KOPT-K1 (cell line): ENCODE data around the gene CTDNEP1.
A peak's percentile ranks its signal among the peaks of the same experiment; 100 is the strongest.

ENCODE experiments used
- H3K27ac ChIP-seq: fragments of 200-600 bp; sonication (generic); 2 replicates; pipeline ENCODE4 v1.5.1; 2016; ENCODE audit warnings: antibody characterized with exemption, mild to moderate bottlenecking, low read depth, low read length; ENCODE audit not compliant: poor library complexity, severe bottlenecking
- H3K36me3 ChIP-seq: fragments of 200-600 bp; sonication (generic); 2 replicates; pipeline ENCODE4 v1.5.1; 2017; ENCODE audit warnings: antibody characterized with exemption, mild to moderate bottlenecking, low read length, moderate library complexity; ENCODE audit not compliant: insufficient read depth
- H3K9me3 ChIP-seq: fragments of 200-600 bp; sonication (generic); 2 replicates; pipeline ENCODE4 v1.5.1; 2017; ENCODE audit warnings: antibody characterized with exemption, low read length, mild to moderate bottlenecking; ENCODE audit not compliant: insufficient read depth, poor library complexity, severe bottlenecking

The CTDNEP1 gene

GRCh38 chr17:7251661-7252175, at the start of gene CTDNEP1:
Gene CTDNEP1, minus strand, starts transcription at chr17:7251734. Its CDS starts 438 bp downstream, at chr17:7251296.
- Histone ChIP-seq H3K27ac (peak within 1 kb of the TSS; percentile 98), H3K36me3 (peaks cover 43% of the 10 kb centered on the region), H3K9me3 (no peaks in the 10 kb centered on the region)

DNA sequence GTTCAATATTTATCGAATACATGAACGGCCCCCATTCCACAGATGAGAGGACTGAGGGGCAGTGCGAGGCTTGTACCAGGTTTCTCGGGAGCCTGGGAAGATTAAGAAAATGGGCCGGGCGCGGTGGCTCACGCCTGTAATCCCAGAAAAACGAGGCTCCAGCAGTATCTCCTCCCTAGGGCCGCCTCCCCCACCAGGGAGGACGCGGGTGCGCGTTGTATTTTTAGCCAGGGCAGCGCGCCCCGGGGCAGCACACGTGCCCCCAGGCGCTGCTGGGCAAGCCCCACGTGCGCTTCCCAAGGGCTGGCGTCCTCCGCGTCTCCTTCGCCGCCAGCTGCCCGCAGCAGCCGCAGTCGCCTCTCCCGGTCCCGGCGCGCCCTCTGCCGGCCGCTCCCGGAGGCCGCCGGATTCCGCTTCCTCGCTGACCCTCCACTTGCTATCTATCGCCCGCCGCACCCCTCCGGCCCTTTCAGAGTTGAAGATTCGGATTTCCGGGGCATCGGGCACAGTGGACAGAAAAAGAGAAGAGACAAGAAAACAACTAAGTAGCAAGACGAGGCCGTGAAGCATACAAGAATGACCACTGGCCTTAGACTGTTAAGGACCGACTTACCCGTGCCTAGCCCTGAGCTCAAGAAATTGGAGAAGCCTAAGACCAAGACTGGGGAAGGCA, 44.8 kb upstream of the CTDNEP1 start:
- Histone ChIP-seq H3K9me3 (no peaks in the 10 kb centered on the region), H3K27ac (no peak overlapping the region), H3K36me3 (no peaks in the 10 kb centered on the region)

- no peak overlapping the region for H3K27ac ChIP-seq
- H3K9me3 ChIP-seq = no peaks in the 10 kb centered on the region
- no peaks in the 10 kb centered on the region for H3K36me3 ChIP-seq
Measured at GRCh38 chr17:7295230-7296180, 44.0 kb upstream of the CTDNEP1 start.

DNA sequence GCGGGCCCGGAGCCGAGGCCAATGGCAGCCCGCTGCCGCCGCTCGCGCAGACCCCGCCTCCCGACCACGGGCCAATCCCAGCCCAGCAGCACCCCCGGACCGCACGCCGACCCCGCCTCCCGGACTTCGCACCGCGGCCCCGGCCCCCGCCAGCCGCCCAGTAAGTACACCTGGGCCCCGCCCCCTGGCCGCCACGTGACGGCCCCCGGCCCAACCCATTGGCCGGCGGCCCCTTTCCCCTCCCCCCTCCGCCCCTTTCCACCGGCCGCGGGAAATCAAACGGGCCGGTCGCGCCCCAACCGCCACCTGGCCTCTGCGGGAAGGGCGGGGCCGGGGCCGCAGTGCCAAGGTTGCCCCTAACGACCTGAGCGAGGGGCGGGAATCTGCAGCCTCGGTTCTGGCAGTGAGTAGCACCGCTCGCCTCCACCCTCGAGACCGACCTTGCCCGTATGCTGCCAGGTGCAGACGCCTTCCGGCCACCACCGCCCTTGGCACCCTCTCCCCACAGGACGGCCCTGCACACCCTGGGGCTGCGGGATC, 43.1 kb upstream of the CTDNEP1 start, which contains the start of gene YBX2:
Gene YBX2, minus strand, starts transcription at position 26 of the 540 bp plus-strand sequence. CDS start 139 bp downstream, outside the sequence.
- Histone ChIP-seq H3K27ac (peak within 1 kb of the TSS; percentile 1), H3K36me3 (no peaks in the 10 kb centered on the region), H3K9me3 (no peaks in the 10 kb centered on the region)

GRCh38 chr17:7293816-7294613, 42.5 kb upstream of the CTDNEP1 start:
- Histone ChIP-seq H3K27ac (no peak overlapping the region), H3K36me3 (no peaks in the 10 kb centered on the region), H3K9me3 (no peaks in the 10 kb centered on the region)

GRCh38 chr17:7293159-7293558, 41.6 kb upstream of the CTDNEP1 start:
- Histone ChIP-seq H3K36me3 (no peaks in the 10 kb centered on the region), H3K27ac (no peak overlapping the region), H3K9me3 (no peaks in the 10 kb centered on the region)

DNA sequence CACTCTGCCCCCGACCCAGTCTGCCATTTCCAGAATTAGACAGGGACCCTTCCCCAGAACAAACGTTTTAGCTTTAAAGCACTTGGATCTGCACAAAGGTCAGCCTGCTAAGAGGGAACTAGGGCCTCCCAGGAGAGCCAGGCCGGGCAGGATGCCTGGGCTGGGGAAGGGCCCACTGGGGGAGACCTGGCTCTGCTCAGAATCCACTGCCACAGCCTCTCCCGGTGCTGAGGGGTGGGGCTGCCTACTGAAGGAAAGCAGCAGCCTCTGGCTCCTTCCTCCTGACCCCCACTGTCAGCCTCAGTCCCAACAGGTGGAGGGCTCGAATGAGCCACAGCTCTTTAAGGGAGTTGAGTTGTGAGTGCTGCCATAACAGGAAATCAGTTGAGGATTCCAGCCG, 41.2 kb upstream of the CTDNEP1 start:
- Histone ChIP-seq H3K36me3 (no peaks in the 10 kb centered on the region), H3K9me3 (no peaks in the 10 kb centered on the region), H3K27ac (no peak overlapping the region)

DNA sequence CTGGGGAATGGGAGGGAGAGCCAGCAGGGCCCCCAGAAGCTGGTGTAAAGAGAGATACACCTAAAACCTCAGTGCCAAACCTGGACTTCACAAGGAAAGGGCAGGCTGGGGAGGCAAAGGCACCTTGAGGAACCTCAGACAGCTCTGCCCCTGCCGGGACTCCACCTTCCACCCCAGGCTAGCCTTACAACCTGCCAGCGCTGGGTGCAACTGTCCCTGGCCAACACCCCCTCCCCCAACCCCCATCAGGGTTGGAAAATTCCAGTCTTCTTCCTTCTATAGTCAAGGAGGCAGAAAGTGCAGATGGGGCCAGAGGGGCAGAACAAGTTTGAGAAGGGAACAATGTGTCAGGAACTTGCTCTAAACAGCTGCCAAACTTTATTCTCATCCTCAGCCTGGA, 40.7 kb upstream of the CTDNEP1 start:
- H3K27ac ChIP-seq = no peak overlapping the region
- no peaks in the 10 kb centered on the region for H3K36me3 ChIP-seq
- no peaks in the 10 kb centered on the region for H3K9me3 ChIP-seq

GRCh38 chr17:7290685-7291084, 39.2 kb upstream of the CTDNEP1 start:
- H3K27ac ChIP-seq = no peak overlapping the region
- H3K36me3 ChIP-seq = no peaks in the 10 kb centered on the region
- H3K9me3 ChIP-seq = no peaks in the 10 kb centered on the region

- no peaks in the 10 kb centered on the region for H3K9me3 ChIP-seq
- H3K36me3 ChIP-seq = no peaks in the 10 kb centered on the region
- H3K27ac ChIP-seq = no peak overlapping the region
Measured at GRCh38 chr17:7290166-7290565, 38.6 kb upstream of the CTDNEP1 start.

DNA sequence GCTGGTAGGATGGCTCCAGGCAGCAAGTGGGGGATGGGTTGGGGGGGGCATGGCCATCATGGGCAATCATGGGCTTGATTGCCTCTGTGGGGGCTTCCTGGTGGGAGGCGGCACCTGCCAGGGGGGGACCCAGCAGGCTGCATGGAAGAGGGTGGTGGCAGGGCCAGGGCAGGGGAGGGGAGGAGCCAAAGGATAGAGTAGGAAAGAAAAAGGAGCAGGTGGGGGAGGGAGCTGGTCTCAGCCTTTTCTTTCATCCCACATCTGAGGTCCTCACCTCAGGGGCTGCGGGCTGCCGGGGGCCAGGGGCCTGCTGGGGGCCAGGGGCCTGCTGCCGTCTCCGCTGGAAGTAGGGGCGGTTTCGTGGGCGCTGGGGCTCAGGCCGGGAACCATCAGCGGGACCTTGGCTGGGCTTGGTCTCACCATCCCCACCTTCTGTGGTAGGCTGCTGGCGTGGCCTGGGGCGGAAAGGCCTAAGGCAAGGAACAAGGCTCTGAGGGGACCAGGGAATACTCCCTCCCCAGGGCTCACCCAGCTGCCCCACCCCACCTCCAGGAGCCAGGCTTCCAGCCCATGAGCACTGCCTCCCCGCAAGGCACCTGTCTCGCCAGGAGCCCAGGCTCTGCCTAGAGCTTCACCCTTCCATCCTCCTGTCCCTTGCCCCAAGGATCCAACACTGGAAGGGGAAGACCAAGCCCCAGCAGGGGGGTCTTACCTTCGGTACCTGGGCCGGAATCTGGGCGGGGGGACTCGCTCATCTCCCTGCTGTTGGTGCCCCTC, 37.9 kb upstream of the CTDNEP1 start:
- Histone ChIP-seq H3K9me3 (no peaks in the 10 kb centered on the region), H3K27ac (no peak overlapping the region), H3K36me3 (no peaks in the 10 kb centered on the region)

DNA sequence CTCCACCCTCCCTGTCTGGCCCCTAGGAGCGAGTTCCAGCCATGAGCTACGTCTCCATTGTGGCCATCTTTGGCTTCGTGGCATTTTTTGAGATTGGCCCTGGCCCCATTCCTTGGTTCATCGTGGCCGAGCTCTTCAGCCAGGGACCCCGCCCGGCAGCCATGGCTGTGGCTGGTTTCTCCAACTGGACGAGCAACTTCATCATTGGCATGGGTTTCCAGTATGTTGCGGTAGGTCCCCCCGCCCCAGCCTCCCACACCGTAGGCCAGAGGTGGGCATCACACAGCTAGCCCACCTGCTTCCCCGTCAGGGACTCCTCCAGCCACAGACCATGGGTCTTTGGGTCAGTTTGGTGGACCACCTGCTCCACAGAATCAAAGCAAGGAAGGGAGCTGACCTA, 34.1 kb upstream of the CTDNEP1 start:
- H3K9me3 ChIP-seq = no peaks in the 10 kb centered on the region
- H3K36me3 ChIP-seq = no peaks in the 10 kb centered on the region
- H3K27ac ChIP-seq = no peak overlapping the region

GRCh38 chr17:7284911-7285310, 33.4 kb upstream of the CTDNEP1 start:
- no peak overlapping the region for H3K27ac ChIP-seq
- no peaks in the 10 kb centered on the region for H3K36me3 ChIP-seq
- H3K9me3 ChIP-seq = no peaks in the 10 kb centered on the region
